ENCODE results near the gene CERS4. TPM values are rescaled to one million over a fixed set of nuclear protein-coding genes. Genes with fewer than 3 reads are reported as not detected.

Gene CERS4
- total and polyA plus RNA-seq, 7 donors: 1.4 to 40.0 (median 24.1) TPM

GRCh38 chr19:8240274-8241229 is 31.4 kb downstream of the CERS4 start:
- Histone ChIP-seq H3K27ac (peak overlapping the region; percentile 41 to 65 (median 58)), H3K36me3 (peaks cover 0 to 1% (median 0%) of the 10 kb centered on the region in 4 donors), H3K27me3 (no peaks in the 10 kb centered on the region), H3K4me1 (peaks cover 0 to 17% (median 16%) of the 10 kb centered on the region in 4 donors), H3K4me3 (peak overlapping the region in 2 of 4 donors; percentile 27), H3K9me3 (no peaks in the 10 kb centered on the region)
- peak; percentile 95 for DNase-seq
- TF ChIP-seq POLR2A (IDR thresholded peaks at IDR 0.05): no peak
- TF ChIP-seq POLR2AphosphoS5 (IDR thresholded peaks at IDR 0.05): peak in 3 of 4 donors; percentile 33 to 78 (median 35)
- TF ChIP-seq CTCF (IDR thresholded peaks at IDR 0.05): no peak
- TF ChIP-seq EP300 (IDR thresholded peaks at IDR 0.05): peak in 1 of 4 donors; percentile 61
- intact Hi-C loops (cut with DNase I): no loop called here
- WGBS, 2 donors: 26 to 44% methylated on average over 17 of the region's 17 CpGs

DNA sequence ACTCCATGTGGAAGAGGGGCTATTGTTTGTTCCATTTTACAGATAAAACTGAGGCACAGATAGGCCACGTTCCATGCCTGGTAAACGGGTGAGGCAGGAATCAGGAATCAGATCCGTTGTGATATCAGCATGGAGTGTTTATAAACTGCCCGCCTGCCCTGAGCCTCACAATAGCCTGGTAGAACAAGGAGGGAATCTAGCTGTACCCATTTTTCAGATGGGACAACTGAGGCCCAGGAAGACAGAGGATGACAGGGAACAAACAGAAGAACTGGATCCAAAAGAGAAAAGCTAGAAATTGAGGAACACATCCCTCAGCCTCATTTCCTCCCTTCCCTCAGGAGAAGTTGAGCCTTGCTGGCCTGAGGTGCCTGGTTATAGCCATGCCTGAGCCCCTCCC is 32.5 kb downstream of the CERS4 start:
- WGBS, 2 donors: 88 to 94% methylated on average over 4 of the region's 4 CpGs
- no peak overlapping the region for H3K4me3 ChIP-seq
- no peak for DNase-seq
- H3K27me3 ChIP-seq: no peaks in the 10 kb centered on the region
- TF ChIP-seq EP300 (IDR thresholded peaks at IDR 0.05) (no peak), CTCF (IDR thresholded peaks at IDR 0.05) (no peak), POLR2A (IDR thresholded peaks at IDR 0.05) (no peak), POLR2AphosphoS5 (IDR thresholded peaks at IDR 0.05) (no peak)
- H3K4me1 ChIP-seq: peaks cover 0 to 17% (median 16%) of the 10 kb centered on the region in 4 donors
- H3K9me3 ChIP-seq: no peaks in the 10 kb centered on the region
- intact Hi-C loops (cut with DNase I): no loop called here
- H3K27ac ChIP-seq: no peak overlapping the region
- H3K36me3 ChIP-seq: no peaks in the 10 kb centered on the region

DNA sequence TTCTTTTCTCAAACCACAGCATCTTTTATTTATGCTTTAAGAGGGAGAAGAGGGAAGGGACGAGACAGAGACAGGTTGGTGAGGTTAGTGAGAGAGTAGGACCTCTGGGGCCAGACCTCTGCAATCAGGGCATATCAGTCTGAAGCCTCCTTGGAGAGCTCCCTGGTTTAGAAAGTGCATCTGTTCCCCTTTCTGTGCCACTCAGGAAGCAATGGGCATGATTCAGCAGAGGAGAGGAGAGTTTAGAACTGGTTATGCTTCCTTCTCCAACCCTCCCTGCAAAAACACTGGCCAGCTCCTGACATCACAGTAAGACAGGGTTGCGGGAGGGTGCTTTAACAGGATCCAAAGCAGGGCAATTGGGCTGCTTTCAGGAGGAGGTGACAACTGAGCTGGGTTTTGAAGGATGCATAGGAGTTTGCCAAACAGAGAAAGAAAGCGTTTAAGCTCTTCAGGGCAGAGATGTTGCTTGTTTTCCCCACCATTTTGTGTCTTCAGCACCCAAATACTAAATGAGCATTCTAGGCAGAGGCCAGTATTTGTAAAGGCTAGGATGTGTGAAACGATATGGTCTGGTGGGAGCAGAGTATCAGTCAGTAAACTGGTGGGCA is 33.1 kb downstream of the CERS4 start:
- Histone ChIP-seq H3K36me3 (no peaks in the 10 kb centered on the region), H3K9me3 (no peaks in the 10 kb centered on the region), H3K4me3 (no peak overlapping the region), H3K27ac (no peak overlapping the region), H3K27me3 (no peaks in the 10 kb centered on the region), H3K4me1 (peaks cover 0 to 17% (median 16%) of the 10 kb centered on the region in 4 donors)
- TF ChIP-seq POLR2A (IDR thresholded peaks at IDR 0.05): no peak
- no peak for TF ChIP-seq POLR2AphosphoS5 (IDR thresholded peaks at IDR 0.05)
- TF ChIP-seq CTCF (IDR thresholded peaks at IDR 0.05): no peak
- no peak for TF ChIP-seq EP300 (IDR thresholded peaks at IDR 0.05)
- intact Hi-C loops (cut with DNase I): no loop called here
- 83 to 88% methylated on average over 4 of the region's 4 CpGs for WGBS, 2 donors
- no peak for DNase-seq

- Histone ChIP-seq H3K4me3 (no peak overlapping the region), H3K4me1 (peaks cover 0 to 17% (median 16%) of the 10 kb centered on the region in 4 donors), H3K9me3 (no peaks in the 10 kb centered on the region), H3K36me3 (no peaks in the 10 kb centered on the region), H3K27me3 (no peaks in the 10 kb centered on the region), H3K27ac (no peak overlapping the region)
- DNase-seq: no peak
- WGBS, 2 donors: 93 to 94% methylated on average over 3 of the region's 3 CpGs
- no peak for TF ChIP-seq CTCF (IDR thresholded peaks at IDR 0.05)
- TF ChIP-seq POLR2AphosphoS5 (IDR thresholded peaks at IDR 0.05): no peak
- TF ChIP-seq EP300 (IDR thresholded peaks at IDR 0.05): no peak
- no peak for TF ChIP-seq POLR2A (IDR thresholded peaks at IDR 0.05)
- intact Hi-C loops (cut with DNase I): no loop called here
Observed at GRCh38 chr19:8243146-8243545, 34.0 kb downstream of the CERS4 start.
